Thyroid gland (tissue), 4 donors: ENCODE data around the gene SCARB1. TPM values are rescaled to one million over a fixed set of nuclear protein-coding genes. Genes with fewer than 3 reads are reported as not detected.

Source experiments
- DNase-seq, 2 donors: peaks; one replicate each; pipeline ENCODE4 v3.0.0-alpha.2; 2019
- H3K27ac ChIP-seq, 3 donors: fragments of 200-600 bp; sonication (generic); 1 replicate in 2 of 3; 2 replicates in 1 of 3; pipeline ENCODE4 v1.5.1; 2016 to 2019; ENCODE audit warnings: mild to moderate bottlenecking in 1 of 3, moderate library complexity in 1 of 3
- H3K27me3 ChIP-seq: fragments of 200-600 bp; sonication (generic); one replicate; pipeline ENCODE4 v1.5.1; 2019
- H3K36me3 ChIP-seq, 2 donors: fragments of 200-600 bp; sonication (generic); one replicate each; pipeline ENCODE4 v1.5.1; 2016 to 2019
- H3K4me1 ChIP-seq, 2 donors: fragments of 200-600 bp; sonication (generic); one replicate each; pipeline ENCODE4 v1.5.1; 2017 to 2019
- H3K4me3 ChIP-seq, 3 donors: fragments of 200-600 bp; sonication (generic); replicated peaks in 1 of 3; 1 replicate in 2 of 3; 2 replicates in 1 of 3; pipeline ENCODE4 v1.5.1; 2016; ENCODE audit warnings: mild to moderate bottlenecking in 1 of 3
- H3K9me3 ChIP-seq: fragments of 200-600 bp; sonication (generic); one replicate; pipeline ENCODE4 v1.5.1; 2017
- POLR2A ChIP-seq, 2 donors: fragments of 450-650 bp; IDR thresholded peaks; one replicate each; pipeline ENCODE4 v1.6.1; 2017; ENCODE audit warnings: antibody characterized with exemption in 2 of 2, mild to moderate bottlenecking in 2 of 2, moderate library complexity in 1 of 2
- WGBS, 2 donors: methylation state at CpG; one replicate each; pipeline ENCODE4 v1.1.5; 2017; 5-methylcytosine and 5-hydroxymethylcytosine counted together
- intact Hi-C: fragments of 100-400 bp; cut with DNase I; formaldehyde crosslinking; loops from one replicate; pipeline ENCODE4 v1.15.1; 2023
- total RNA-seq, 4 donors: library from RNA; depleted of rRNA; stranded (reverse); fragments of >200 nt; gene quantifications; one replicate each; pipeline ENCODE4 v1.2.3, GENCODE V29; 2016
- TF ChIP-seq, protein P1 (sequence below), 6 experiments: fragments of 200-600 bp in 3 of 6; fragments of 450-650 bp in 3 of 6; sonication (generic) in 3 of 6; IDR thresholded peaks; one replicate each; pipeline ENCODE4 v1.5.1; 2016 to 2019; ENCODE audit warnings: antibody characterized with exemption in 6 of 6, mild to moderate bottlenecking in 2 of 6, inconsistent platforms in 1 of 6, moderate library complexity in 1 of 6

The SCARB1 gene
- total RNA-seq, 4 donors from 2014 or later = 10.9 to 16.0 (median 15.4) TPM

DNA sequence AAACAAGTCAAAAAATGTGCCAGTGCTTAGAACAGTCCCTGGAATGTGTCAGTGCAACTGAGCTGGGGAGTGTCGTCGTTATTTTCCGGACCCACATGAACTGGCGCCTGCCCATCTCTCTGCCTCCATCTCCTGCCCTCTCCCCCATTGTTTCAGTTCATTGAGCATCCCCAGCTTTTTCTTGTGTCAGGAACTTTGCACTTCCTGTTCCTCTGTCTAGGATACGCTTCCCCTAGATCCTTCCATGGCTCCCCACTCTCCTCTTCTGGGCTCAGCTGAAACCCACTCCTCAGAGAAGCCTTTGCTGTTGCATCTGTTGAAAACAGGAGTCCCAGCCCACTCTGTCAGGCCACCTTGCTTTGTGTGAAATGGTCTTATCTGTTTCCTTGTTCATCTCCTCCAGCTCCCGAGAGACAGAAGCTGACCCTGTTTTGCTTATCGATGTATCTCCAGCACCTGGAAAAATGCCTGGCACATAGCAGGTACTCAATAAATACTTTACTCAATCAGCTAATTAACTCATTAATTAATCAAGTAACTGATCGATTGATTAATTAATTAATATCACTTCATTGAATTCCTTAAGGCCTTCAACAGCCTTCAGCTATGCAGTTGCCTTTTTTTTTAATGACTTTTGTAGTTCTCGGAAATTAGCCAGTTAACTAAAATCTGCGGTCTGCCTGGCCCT lies 2.7 kb upstream of the SCARB1 start:
- DNase-seq = no peak
- intact Hi-C loops = no loop called here
- WGBS, 2 donors = 82 to 86% methylated on average over 10 of the region's 10 CpGs
- H3K36me3 ChIP-seq = no peaks in the 10 kb centered on the region
- no peaks in the 10 kb centered on the region for H3K9me3 ChIP-seq
- TF ChIP-seq, protein P1, sequence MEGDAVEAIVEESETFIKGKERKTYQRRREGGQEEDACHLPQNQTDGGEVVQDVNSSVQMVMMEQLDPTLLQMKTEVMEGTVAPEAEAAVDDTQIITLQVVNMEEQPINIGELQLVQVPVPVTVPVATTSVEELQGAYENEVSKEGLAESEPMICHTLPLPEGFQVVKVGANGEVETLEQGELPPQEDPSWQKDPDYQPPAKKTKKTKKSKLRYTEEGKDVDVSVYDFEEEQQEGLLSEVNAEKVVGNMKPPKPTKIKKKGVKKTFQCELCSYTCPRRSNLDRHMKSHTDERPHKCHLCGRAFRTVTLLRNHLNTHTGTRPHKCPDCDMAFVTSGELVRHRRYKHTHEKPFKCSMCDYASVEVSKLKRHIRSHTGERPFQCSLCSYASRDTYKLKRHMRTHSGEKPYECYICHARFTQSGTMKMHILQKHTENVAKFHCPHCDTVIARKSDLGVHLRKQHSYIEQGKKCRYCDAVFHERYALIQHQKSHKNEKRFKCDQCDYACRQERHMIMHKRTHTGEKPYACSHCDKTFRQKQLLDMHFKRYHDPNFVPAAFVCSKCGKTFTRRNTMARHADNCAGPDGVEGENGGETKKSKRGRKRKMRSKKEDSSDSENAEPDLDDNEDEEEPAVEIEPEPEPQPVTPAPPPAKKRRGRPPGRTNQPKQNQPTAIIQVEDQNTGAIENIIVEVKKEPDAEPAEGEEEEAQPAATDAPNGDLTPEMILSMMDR (IDR thresholded peaks at IDR 0.05) = no peak
- no peak for TF ChIP-seq POLR2A (IDR thresholded peaks at IDR 0.05)
- H3K27ac ChIP-seq = no peak overlapping the region
- H3K4me3 ChIP-seq = no peak overlapping the region
- H3K4me1 ChIP-seq = peaks cover 4 to 16% of the 10 kb centered on the region in 2 donors
- H3K27me3 ChIP-seq = no peaks in the 10 kb centered on the region

DNA sequence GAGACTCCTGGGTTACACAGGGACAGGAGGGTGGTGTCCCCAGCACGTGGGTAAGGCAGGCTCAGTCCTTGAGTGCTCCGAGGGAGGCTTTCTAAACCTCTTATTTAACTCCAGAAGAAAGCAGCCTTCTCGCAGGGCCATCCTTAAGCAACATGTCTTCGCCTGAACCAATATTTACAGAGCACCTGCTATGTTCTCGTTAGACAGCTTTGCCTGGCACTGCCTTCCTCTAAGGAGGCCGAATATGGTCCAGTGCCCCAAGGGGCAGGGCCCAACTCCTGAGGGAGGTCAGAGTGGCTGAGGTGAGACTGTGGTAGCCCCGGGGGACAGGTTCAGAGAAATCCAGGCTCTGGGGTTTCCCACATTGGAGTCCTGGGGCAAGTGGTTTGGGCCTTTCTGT lies 2.1 kb upstream of the SCARB1 start:
- H3K4me3 ChIP-seq = no peak overlapping the region

DNA sequence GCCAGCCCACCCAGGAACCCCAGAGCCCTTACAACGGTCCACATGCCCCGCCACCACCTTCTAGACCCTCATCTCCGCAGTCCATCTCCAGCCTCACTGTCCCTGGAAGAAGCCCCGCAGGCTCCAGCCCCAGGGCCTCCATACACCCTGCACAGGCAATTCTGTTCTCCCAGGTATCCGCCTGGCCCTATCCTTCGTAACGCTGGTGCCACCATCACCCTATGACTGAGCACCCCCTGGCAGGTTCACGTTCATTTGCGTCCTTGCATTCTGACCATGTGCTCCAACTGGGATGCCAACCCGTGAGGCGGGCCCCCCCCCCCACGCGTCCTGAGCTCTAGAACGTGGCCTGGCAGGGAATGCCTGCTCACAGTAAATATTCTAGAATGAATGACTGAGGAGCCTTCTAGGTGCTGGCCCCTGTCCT lies 675 bp upstream of the SCARB1 start:
- peaks cover 4 to 16% of the 10 kb centered on the region in 2 donors for H3K4me1 ChIP-seq
- H3K9me3 ChIP-seq = no peaks in the 10 kb centered on the region
- H3K4me3 ChIP-seq = peak overlapping the region in 1 of 3 donors; percentile 83
- WGBS, 2 donors = 93 to 95% methylated on average over 14 of the region's 14 CpGs
- peak overlapping the region in 1 of 3 donors; percentile 12 for H3K27ac ChIP-seq
- no peak for DNase-seq
- intact Hi-C loops = no loop called here
- H3K27me3 ChIP-seq = no peaks in the 10 kb centered on the region
- TF ChIP-seq POLR2A (IDR thresholded peaks at IDR 0.05) = no peak
- TF ChIP-seq, protein P1 (IDR thresholded peaks at IDR 0.05) = no peak
- no peaks in the 10 kb centered on the region for H3K36me3 ChIP-seq

More for the DNA sequence above, 2.1 kb upstream of the SCARB1 start:
- H3K27me3 ChIP-seq = no peaks in the 10 kb centered on the region
- H3K9me3 ChIP-seq = no peaks in the 10 kb centered on the region
- TF ChIP-seq, protein P1 (IDR thresholded peaks at IDR 0.05) = no peak
- no peak for TF ChIP-seq POLR2A (IDR thresholded peaks at IDR 0.05)
- no peak overlapping the region for H3K27ac ChIP-seq
- peaks cover 4 to 16% of the 10 kb centered on the region in 2 donors for H3K4me1 ChIP-seq
- 80 to 81% methylated on average over 5 to 7 of the region's 7 CpGs for WGBS, 2 donors
- no peaks in the 10 kb centered on the region for H3K36me3 ChIP-seq
- DNase-seq = no peak
- intact Hi-C loops = no loop called here

DNA sequence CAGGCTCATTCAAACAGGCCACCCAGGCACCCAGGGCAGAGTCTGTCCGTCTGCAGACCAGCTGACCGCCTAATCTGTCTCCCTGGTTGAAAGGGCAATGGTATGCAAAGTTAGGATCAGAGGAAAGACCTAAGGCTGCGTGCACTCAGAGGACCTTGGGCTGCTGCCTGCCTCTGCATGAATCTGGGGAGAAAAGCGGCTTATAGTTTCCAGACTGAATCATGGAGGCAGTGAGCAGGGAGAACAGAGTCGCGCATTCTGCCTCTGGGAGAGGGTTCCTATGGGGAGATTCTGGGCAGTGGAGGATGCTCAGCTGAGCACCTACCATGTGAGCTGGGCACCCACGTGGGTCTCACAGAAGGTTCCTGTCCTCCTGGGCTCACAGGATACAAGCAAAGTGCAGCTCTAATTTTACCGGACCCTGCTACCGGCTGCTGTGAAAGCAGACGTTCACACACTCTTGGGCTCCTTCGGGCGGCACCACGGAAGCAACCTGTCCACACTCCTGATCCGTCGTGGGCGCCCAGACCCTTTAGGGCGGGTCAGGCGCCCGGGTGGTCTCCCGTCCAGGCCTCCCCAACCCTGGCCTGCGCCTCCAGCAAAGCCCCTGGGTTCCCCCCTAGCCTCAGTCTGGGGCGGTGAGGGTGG lies 772 bp downstream of the SCARB1 start:
- H3K9me3 ChIP-seq = no peaks in the 10 kb centered on the region
- WGBS, 2 donors = 39 to 56% methylated on average over 8 to 13 of the region's 22 CpGs
- H3K4me3 ChIP-seq = peak overlapping the region; percentile 41 to 83 (median 58)
- intact Hi-C loops = no loop called here
- TF ChIP-seq, protein P1 (IDR thresholded peaks at IDR 0.05) = no peak
- no peak for TF ChIP-seq POLR2A (IDR thresholded peaks at IDR 0.05)
- H3K27ac ChIP-seq = peak overlapping the region in 2 of 3 donors; percentile 41 to 49
- peaks cover 4 to 16% of the 10 kb centered on the region in 2 donors for H3K4me1 ChIP-seq
- no peaks in the 10 kb centered on the region for H3K36me3 ChIP-seq
- DNase-seq = peak; percentile 46 to 51
- H3K27me3 ChIP-seq = no peaks in the 10 kb centered on the region
